ENCODE results near the gene ARHGEF7. TPM values are rescaled to one million over a fixed set of nuclear protein-coding genes. Genes with fewer than 3 reads are reported as not detected.

The ARHGEF7 gene
- polyA plus RNA-seq, 1 donor (not counting 4 experiments of a cell fraction or from before 2014, with no cell fraction given) = 25.2 TPM

DNA sequence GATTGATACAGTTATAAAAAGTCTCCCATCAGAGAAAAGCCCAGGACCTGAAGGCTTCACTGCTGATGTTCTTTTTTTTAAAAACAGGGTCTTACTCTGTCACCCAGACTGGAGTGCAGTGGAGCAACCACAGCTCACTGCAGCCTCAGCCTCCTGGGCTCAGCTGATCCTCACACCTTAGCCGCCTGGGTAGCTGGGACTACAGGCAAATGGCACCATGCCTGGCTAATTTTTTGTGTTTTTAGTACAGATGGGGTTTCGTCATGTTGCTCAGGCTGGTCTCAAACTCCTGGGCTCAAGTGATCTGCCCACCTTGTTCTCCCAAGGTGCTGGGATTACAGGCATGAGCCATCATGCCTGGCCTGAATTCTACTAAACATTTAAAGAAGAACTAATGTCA, 238.4 kb downstream of the ARHGEF7 start:
- FAIRE-seq = no peak
- no peak overlapping the region for H3K4me2 ChIP-seq (ENCODE audit: control insufficient read depth, extremely low read depth, insufficient read depth, low read depth, low read length)
- no peaks in the 10 kb centered on the region for H3K36me3 ChIP-seq (ENCODE audit: control insufficient read depth in 2 of 2, extremely low read depth in 1 of 2, insufficient read depth in 2 of 2, low read length in 2 of 2)
- no peak overlapping the region for H2AFZ ChIP-seq (ENCODE audit: control insufficient read depth, low read length)
- H3K27ac ChIP-seq (ENCODE audit: control insufficient read depth, insufficient read depth, low read length) = no peak overlapping the region
- no peak overlapping the region for H3K9ac ChIP-seq (ENCODE audit: control insufficient read depth, extremely low read depth, insufficient read depth, low read length)
- dilution Hi-C loops (cut with MboI; ENCODE audit: extremely low pct_ligation_motif_present, low sequenced_read_pairs) = no loop called here
- TF ChIP-seq, protein P1, sequence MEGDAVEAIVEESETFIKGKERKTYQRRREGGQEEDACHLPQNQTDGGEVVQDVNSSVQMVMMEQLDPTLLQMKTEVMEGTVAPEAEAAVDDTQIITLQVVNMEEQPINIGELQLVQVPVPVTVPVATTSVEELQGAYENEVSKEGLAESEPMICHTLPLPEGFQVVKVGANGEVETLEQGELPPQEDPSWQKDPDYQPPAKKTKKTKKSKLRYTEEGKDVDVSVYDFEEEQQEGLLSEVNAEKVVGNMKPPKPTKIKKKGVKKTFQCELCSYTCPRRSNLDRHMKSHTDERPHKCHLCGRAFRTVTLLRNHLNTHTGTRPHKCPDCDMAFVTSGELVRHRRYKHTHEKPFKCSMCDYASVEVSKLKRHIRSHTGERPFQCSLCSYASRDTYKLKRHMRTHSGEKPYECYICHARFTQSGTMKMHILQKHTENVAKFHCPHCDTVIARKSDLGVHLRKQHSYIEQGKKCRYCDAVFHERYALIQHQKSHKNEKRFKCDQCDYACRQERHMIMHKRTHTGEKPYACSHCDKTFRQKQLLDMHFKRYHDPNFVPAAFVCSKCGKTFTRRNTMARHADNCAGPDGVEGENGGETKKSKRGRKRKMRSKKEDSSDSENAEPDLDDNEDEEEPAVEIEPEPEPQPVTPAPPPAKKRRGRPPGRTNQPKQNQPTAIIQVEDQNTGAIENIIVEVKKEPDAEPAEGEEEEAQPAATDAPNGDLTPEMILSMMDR (optimal IDR thresholded peaks at IDR 0.05 in 1 of 3, IDR thresholded peaks at IDR 0.05 in 1 of 3, conservative IDR thresholded peaks at IDR 0.05 in 1 of 3; ENCODE audit: extremely low read depth in 1 of 3, insufficient read depth in 2 of 3, low read length in 3 of 3) = no peak
- TF ChIP-seq EZH2 (IDR thresholded peaks at IDR 0.05; ENCODE audit: low read length) = no peak
- H3K9me1 ChIP-seq (ENCODE audit: control insufficient read depth, extremely low read depth, insufficient read depth, low read length) = no peaks in the 10 kb centered on the region
- H3K9me3 ChIP-seq (ENCODE audit: control insufficient read depth, low read depth, low read length) = no peaks in the 10 kb centered on the region
- no peak overlapping the region for H3K4me3 ChIP-seq (ENCODE audit: control insufficient read depth in 2 of 3, extremely low read depth in 1 of 3, insufficient read depth in 2 of 3, low read depth in 1 of 3, low read length in 3 of 3)
- no peaks in the 10 kb centered on the region for H4K20me1 ChIP-seq (ENCODE audit: control insufficient read depth, extremely low read depth, insufficient read depth, low read length)
- DNase-seq (ENCODE audit: low read depth, low spot score) = no peak
- H3K4me1 ChIP-seq (ENCODE audit: control insufficient read depth, extremely low read depth, insufficient read depth, low read length) = no peaks in the 10 kb centered on the region
- H3K27me3 ChIP-seq (ENCODE audit: control insufficient read depth, extremely low read depth, insufficient read depth, low read length) = no peaks in the 10 kb centered on the region
- no peaks in the 10 kb centered on the region for H3K79me2 ChIP-seq (ENCODE audit: control insufficient read depth, insufficient read depth, low read length)

DNA sequence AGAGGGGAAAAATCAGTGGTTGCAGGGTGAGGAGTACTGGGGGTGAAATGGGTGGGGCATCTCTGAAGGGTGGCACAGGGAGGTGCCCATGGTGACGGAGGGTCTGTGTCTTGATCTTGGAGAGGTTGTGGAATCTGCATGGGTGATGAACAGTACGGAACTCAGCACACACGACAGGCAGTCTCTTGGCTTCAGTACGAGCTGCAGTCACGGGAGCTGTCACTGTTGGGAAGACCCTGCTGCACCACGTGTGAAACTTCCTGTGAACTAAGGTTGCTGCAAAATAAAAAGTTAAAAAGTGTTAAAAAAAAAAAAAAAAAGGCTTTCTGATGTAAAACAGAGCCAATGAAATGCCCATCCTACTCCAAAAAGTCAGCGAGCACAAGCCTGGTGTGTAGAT, 239.7 kb downstream of the ARHGEF7 start:
- no peaks in the 10 kb centered on the region for H3K9me3 ChIP-seq (ENCODE audit: control insufficient read depth, low read depth, low read length)
- no peaks in the 10 kb centered on the region for H4K20me1 ChIP-seq (ENCODE audit: control insufficient read depth, extremely low read depth, insufficient read depth, low read length)
- no peak overlapping the region for H3K4me2 ChIP-seq (ENCODE audit: control insufficient read depth, extremely low read depth, insufficient read depth, low read depth, low read length)
- H3K27me3 ChIP-seq (ENCODE audit: control insufficient read depth, extremely low read depth, insufficient read depth, low read length) = no peaks in the 10 kb centered on the region
- H3K27ac ChIP-seq (ENCODE audit: control insufficient read depth, insufficient read depth, low read length) = no peak overlapping the region
- no peaks in the 10 kb centered on the region for H3K4me1 ChIP-seq (ENCODE audit: control insufficient read depth, extremely low read depth, insufficient read depth, low read length)
- dilution Hi-C loops (cut with MboI; ENCODE audit: extremely low pct_ligation_motif_present, low sequenced_read_pairs) = no loop called here
- H3K79me2 ChIP-seq (ENCODE audit: control insufficient read depth, insufficient read depth, low read length) = no peaks in the 10 kb centered on the region
- FAIRE-seq = no peak
- no peaks in the 10 kb centered on the region for H3K9me1 ChIP-seq (ENCODE audit: control insufficient read depth, extremely low read depth, insufficient read depth, low read length)
- H3K36me3 ChIP-seq (ENCODE audit: control insufficient read depth in 2 of 2, extremely low read depth in 1 of 2, insufficient read depth in 2 of 2, low read length in 2 of 2) = no peaks in the 10 kb centered on the region
- no peak overlapping the region for H3K9ac ChIP-seq (ENCODE audit: control insufficient read depth, extremely low read depth, insufficient read depth, low read length)
- no peak overlapping the region for H3K4me3 ChIP-seq (ENCODE audit: control insufficient read depth in 2 of 3, extremely low read depth in 1 of 3, insufficient read depth in 2 of 3, low read depth in 1 of 3, low read length in 3 of 3)
- no peak for DNase-seq (ENCODE audit: low read depth, low spot score)
- no peak overlapping the region for H2AFZ ChIP-seq (ENCODE audit: control insufficient read depth, low read length)
- TF ChIP-seq, protein P1 (optimal IDR thresholded peaks at IDR 0.05 in 1 of 3, IDR thresholded peaks at IDR 0.05 in 1 of 3, conservative IDR thresholded peaks at IDR 0.05 in 1 of 3; ENCODE audit: extremely low read depth in 1 of 3, insufficient read depth in 2 of 3, low read length in 3 of 3) = no peak
- no peak for TF ChIP-seq EZH2 (IDR thresholded peaks at IDR 0.05; ENCODE audit: low read length)

Other genes starting within 250 kb of the ARHGEF7 start
- 27.8 to 58.1 TPM (median 34.5 TPM) in 3 replicates for gene ANKRD10, start 200.2 kb upstream of the ARHGEF7 start, polyA plus RNA-seq
- gene TEX29, start 205.3 kb downstream of the ARHGEF7 start, polyA plus RNA-seq = 0.12 to 0.18 TPM in 2 of 3 replicates, not detected in the other